Suprapubic skin (tissue), 4 donors: ENCODE measurements around the gene KCNN4. TPM values are rescaled to one million over a fixed set of nuclear protein-coding genes. Genes with fewer than 3 reads are reported as not detected.

ENCODE experiments used
- DNase-seq, 2 donors: peaks; one replicate each; pipeline ENCODE4 v3.0.0-alpha.2; 2019; ENCODE audit warnings: low spot score in 2 of 2
- H3K27ac ChIP-seq: fragments of 200-600 bp; sonication (generic); one replicate; pipeline ENCODE4 v1.5.1; 2019
- H3K27me3 ChIP-seq: fragments of 200-600 bp; sonication (generic); one replicate; pipeline ENCODE4 v1.5.1; 2019
- H3K36me3 ChIP-seq: fragments of 200-600 bp; sonication (generic); one replicate; pipeline ENCODE4 v1.5.1; 2019
- H3K4me1 ChIP-seq: fragments of 200-600 bp; sonication (generic); one replicate; pipeline ENCODE4 v1.5.1; 2019
- H3K4me3 ChIP-seq: fragments of 200-600 bp; sonication (generic); one replicate; pipeline ENCODE4 v1.5.1; 2019; ENCODE audit warnings: mild to moderate bottlenecking
- H3K9me3 ChIP-seq: fragments of 200-600 bp; sonication (generic); one replicate; pipeline ENCODE4 v1.5.1; 2019
- EP300 ChIP-seq: sonication (generic); formaldehyde crosslinking; IDR thresholded peaks from one replicate; pipeline ENCODE4 v1.6.1; 2017; ENCODE audit warnings: antibody characterized with exemption
- POLR2A ChIP-seq, 2 donors: fragments of 450-650 bp; IDR thresholded peaks; one replicate each; pipeline ENCODE4 v1.6.1; 2017; ENCODE audit warnings: antibody characterized with exemption in 2 of 2, mild to moderate bottlenecking in 2 of 2, moderate library complexity in 2 of 2
- POLR2AphosphoS5 ChIP-seq, 3 donors: sonication (generic); formaldehyde crosslinking; IDR thresholded peaks; one replicate each; pipeline ENCODE4 v1.6.1; 2017; ENCODE audit warnings: antibody characterized with exemption in 3 of 3
- WGBS: methylation state at CpG from one replicate; pipeline ENCODE4 v1.1.5; 2018; 5-methylcytosine and 5-hydroxymethylcytosine counted together
- total RNA-seq, 4 donors: library from RNA; depleted of rRNA; stranded (reverse); fragments of >200 nt; gene quantifications; one replicate each; pipeline ENCODE4 v1.1.0, GENCODE V29; 2016
- TF ChIP-seq, protein P1 (sequence below), 2 donors: fragments of 200-600 bp in 1 of 2; fragments of 450-650 bp in 1 of 2; sonication (generic) in 1 of 2; IDR thresholded peaks; one replicate each; pipeline ENCODE4 v1.5.1; 2016 to 2019; ENCODE audit warnings: antibody characterized with exemption in 2 of 2, mild to moderate bottlenecking in 1 of 2, moderate library complexity in 1 of 2

The KCNN4 gene
- total RNA-seq, 4 donors from 2014 or later = 26.4 to 77.9 (median 48.2) TPM

DNA sequence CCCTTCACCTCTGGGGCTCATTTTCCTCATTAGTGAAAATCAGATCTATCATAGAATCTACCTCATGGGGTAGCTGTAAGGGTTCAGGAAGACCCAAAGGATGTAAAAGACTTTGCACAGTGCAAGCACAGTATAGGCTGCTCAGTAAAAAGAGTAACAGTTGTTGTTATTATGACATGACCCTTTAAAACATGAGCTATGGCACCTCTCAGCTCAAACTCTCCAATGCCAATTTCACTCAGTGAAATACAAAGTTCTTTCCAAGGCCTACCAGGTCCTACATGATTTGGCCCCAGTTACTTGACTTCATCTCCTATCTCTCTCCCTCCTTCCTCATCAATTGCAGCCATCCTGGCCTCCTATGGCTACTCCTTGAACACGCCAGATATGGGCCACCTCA, 30.9 kb downstream of the KCNN4 start:
- Histone ChIP-seq H3K36me3 (peaks cover 59% of the 10 kb centered on the region), H3K9me3 (no peaks in the 10 kb centered on the region), H3K27ac (no peak overlapping the region), H3K4me3 (no peak overlapping the region), H3K4me1 (peaks cover 30% of the 10 kb centered on the region), H3K27me3 (no peaks in the 10 kb centered on the region)
- 97% methylated on average over 1 of the region's 1 CpG for WGBS
- no peak for DNase-seq
- no peak for TF ChIP-seq EP300
- no peak for TF ChIP-seq POLR2A (IDR thresholded peaks at IDR 0.05)
- TF ChIP-seq, protein P1, sequence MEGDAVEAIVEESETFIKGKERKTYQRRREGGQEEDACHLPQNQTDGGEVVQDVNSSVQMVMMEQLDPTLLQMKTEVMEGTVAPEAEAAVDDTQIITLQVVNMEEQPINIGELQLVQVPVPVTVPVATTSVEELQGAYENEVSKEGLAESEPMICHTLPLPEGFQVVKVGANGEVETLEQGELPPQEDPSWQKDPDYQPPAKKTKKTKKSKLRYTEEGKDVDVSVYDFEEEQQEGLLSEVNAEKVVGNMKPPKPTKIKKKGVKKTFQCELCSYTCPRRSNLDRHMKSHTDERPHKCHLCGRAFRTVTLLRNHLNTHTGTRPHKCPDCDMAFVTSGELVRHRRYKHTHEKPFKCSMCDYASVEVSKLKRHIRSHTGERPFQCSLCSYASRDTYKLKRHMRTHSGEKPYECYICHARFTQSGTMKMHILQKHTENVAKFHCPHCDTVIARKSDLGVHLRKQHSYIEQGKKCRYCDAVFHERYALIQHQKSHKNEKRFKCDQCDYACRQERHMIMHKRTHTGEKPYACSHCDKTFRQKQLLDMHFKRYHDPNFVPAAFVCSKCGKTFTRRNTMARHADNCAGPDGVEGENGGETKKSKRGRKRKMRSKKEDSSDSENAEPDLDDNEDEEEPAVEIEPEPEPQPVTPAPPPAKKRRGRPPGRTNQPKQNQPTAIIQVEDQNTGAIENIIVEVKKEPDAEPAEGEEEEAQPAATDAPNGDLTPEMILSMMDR (IDR thresholded peaks at IDR 0.05) = no peak
- TF ChIP-seq POLR2AphosphoS5 (IDR thresholded peaks at IDR 0.05) = no peak

DNA sequence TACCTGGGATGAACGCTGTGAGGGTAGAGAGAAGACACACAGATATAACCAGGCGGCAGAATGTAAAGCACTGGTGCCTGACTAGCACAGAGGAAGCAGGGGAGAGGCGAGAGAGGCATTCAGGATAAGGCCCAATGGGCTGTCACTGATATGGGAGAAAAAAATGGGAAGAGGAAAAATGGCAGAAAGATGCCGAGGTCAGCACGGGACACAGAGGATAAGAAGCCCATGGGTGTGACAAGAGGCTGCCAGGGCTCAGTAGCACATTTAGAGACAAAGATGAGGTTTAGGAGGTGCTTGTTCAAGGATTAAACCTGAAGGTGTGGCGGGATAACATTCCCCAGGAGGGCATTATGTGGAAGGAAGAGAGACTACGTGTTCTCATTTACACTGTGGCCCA, 31.6 kb downstream of the KCNN4 start:
- Histone ChIP-seq H3K36me3 (peaks cover 66% of the 10 kb centered on the region), H3K4me3 (no peak overlapping the region), H3K9me3 (no peaks in the 10 kb centered on the region), H3K27ac (no peak overlapping the region), H3K4me1 (peaks cover 32% of the 10 kb centered on the region), H3K27me3 (no peaks in the 10 kb centered on the region)
- WGBS = 91% methylated on average over 7 of the region's 7 CpGs
- no peak for TF ChIP-seq EP300
- no peak for TF ChIP-seq POLR2A (IDR thresholded peaks at IDR 0.05)
- TF ChIP-seq, protein P1 (IDR thresholded peaks at IDR 0.05) = no peak
- no peak for TF ChIP-seq POLR2AphosphoS5 (IDR thresholded peaks at IDR 0.05)
- no peak for DNase-seq

DNA sequence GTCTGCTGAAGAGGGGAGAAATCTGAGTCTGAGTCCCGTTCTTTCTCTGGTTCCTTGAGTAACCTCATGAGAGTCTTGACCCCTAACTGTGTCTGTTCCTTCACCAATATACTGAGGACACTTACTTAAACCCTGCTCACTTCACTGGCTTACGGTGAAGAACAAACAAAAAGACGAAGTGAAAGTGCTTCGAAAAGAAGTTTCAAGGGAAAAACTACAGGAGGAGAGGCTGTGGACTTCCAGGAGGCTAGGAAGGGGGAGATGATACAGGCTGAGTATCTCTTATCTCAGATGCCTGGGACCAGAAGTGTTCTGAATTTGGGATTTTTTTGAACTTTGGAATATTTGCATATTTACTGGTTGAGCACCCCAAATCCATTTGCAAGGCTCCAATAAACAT, 32.1 kb downstream of the KCNN4 start:
- Histone ChIP-seq H3K27me3 (no peaks in the 10 kb centered on the region), H3K4me1 (peaks cover 27% of the 10 kb centered on the region), H3K36me3 (peaks cover 71% of the 10 kb centered on the region), H3K27ac (no peak overlapping the region), H3K9me3 (no peaks in the 10 kb centered on the region), H3K4me3 (no peak overlapping the region)
- no peak for DNase-seq
- 85% methylated on average over 4 of the region's 4 CpGs for WGBS
- TF ChIP-seq POLR2AphosphoS5 (IDR thresholded peaks at IDR 0.05) = no peak
- TF ChIP-seq POLR2A (IDR thresholded peaks at IDR 0.05) = no peak
- no peak for TF ChIP-seq EP300
- TF ChIP-seq, protein P1 (IDR thresholded peaks at IDR 0.05) = no peak

DNA sequence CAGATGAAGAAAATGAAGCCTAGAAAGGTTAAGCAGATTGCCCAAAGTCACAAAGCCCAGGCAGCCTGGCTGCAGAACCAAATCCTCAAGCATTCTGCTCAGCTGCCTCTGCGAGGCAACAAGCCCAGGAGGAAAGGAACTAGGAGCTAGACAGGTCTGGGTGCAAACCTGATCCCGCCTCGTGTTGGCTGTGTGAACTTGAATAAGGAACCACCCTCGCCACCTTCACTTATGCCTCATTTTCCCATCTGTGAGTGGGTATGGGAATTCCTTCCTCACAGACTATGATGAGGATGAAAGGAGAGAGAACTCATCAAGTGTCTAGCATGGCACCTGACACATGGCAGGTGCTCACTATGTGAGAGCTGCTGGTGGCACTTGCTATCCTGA, 32.6 kb downstream of the KCNN4 start:
- 81% methylated on average over 4 of the region's 4 CpGs for WGBS
- no peak for TF ChIP-seq POLR2A (IDR thresholded peaks at IDR 0.05)
- TF ChIP-seq, protein P1 (IDR thresholded peaks at IDR 0.05) = no peak
- TF ChIP-seq POLR2AphosphoS5 (IDR thresholded peaks at IDR 0.05) = no peak
- no peak for TF ChIP-seq EP300
- no peak for DNase-seq
- Histone ChIP-seq H3K4me1 (peaks cover 23% of the 10 kb centered on the region), H3K27ac (no peak overlapping the region), H3K9me3 (no peaks in the 10 kb centered on the region), H3K36me3 (peaks cover 75% of the 10 kb centered on the region), H3K4me3 (no peak overlapping the region), H3K27me3 (no peaks in the 10 kb centered on the region)

DNA sequence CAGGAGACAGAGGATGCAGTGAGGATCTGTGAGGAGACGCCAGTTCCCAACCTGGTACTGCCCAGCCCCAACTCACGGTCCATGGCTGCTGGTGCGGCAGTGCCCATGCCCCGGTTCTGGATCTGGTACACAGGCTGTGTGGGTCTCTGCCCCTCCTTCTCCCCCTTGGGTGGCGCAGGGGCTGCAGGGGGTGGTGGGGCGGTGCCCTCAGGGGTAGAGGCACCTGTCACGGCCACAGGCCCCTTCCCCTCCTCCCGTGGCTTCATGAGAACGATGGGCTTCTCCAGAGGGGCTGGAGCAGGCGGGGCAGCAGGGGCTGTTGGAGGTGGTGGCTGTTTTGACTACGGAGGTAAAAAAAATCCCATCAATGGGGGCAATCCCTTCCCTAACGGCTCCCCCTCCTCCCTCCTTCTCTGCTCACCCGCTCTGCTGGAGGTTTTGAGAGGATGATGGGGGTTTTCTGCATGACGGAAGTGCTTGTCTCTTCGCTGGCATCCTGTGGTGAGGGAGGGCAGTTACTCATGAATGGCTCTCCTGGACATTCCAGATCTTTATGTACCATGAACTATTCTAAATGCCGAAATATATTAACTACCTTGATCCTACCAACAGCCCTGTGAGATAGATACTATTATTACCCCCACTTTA, 33.1 kb downstream of the KCNN4 start:
- H3K4me3 ChIP-seq = no peak overlapping the region
- peaks cover 17% of the 10 kb centered on the region for H3K4me1 ChIP-seq
- H3K36me3 ChIP-seq = peaks cover 81% of the 10 kb centered on the region
- no peak overlapping the region for H3K27ac ChIP-seq
- H3K27me3 ChIP-seq = no peaks in the 10 kb centered on the region
- TF ChIP-seq EP300 (no peak), POLR2A (IDR thresholded peaks at IDR 0.05) (no peak), POLR2AphosphoS5 (IDR thresholded peaks at IDR 0.05) (no peak)
- TF ChIP-seq, protein P1 (IDR thresholded peaks at IDR 0.05) = no peak
- WGBS = 84% methylated on average over 6 of the region's 16 CpGs
- DNase-seq = no peak
- H3K9me3 ChIP-seq = no peaks in the 10 kb centered on the region
